Cardiac muscle cell (in vitro differentiated cells and primary cell): Measurements from ENCODE around the gene NDOR1. TPM values are rescaled to one million over a fixed set of nuclear protein-coding genes. Genes with fewer than 3 reads are reported as not detected.

Experiments
- DNase-seq, 2 donors: peaks; one replicate each; pipeline versions ENCODE4 v3.0.0 to v3.0.0-alpha.2; 2010 to 2017; ENCODE audit warnings: low read depth in 1 of 2, low spot score in 1 of 2
- H3K27ac ChIP-seq: fragments of 200-600 bp; sonication (generic); 2 replicates; pipeline ENCODE4 v1.5.1; 2016
- H3K27me3 ChIP-seq: fragments of 200-600 bp; sonication (generic); 2 replicates; pipeline ENCODE4 v1.6.0; 2016; ENCODE audit warnings: control low read depth
- H3K36me3 ChIP-seq: fragments of 200-600 bp; sonication (generic); 2 replicates; pipeline ENCODE4 v1.5.1; 2016; ENCODE audit warnings: control low read depth
- H3K4me1 ChIP-seq: fragments of 200-600 bp; sonication (generic); 2 replicates; pipeline ENCODE4 v1.8.1; 2017; ENCODE audit warnings: low read depth, mild to moderate bottlenecking, mixed run types
- H3K4me3 ChIP-seq: fragments of 200-600 bp; sonication (generic); 2 replicates; pipeline ENCODE4 v1.5.1; 2016; ENCODE audit warnings: mild to moderate bottlenecking
- H3K9me3 ChIP-seq: fragments of 200-600 bp; sonication (generic); 2 replicates; pipeline ENCODE4 v1.5.1; 2017; ENCODE audit warnings: low read depth, mild to moderate bottlenecking, control low read depth
- CTCF ChIP-seq: IDR thresholded peaks from 2 replicates; pipeline ENCODE4 v1.5.1; 2012; ENCODE audit warnings: low read depth, mild to moderate bottlenecking, low read length
- polyA plus RNA-seq: library from polyadenylated mRNA; unstranded; fragments of >200 nt; fragmentation: Nextera tagmentation; extraction: Ambion mirVana; gene quantifications from 2 replicates; pipeline ENCODE4 v1.2.1, GENCODE V29; 2016
- total RNA-seq: library from RNA; depleted of rRNA; stranded (reverse); fragments of >200 nt; gene quantifications from 2 replicates; pipeline ENCODE4 v1.2.3, GENCODE V29; 2016

Gene NDOR1
- total and polyA plus RNA-seq, 2 experiments from 2014 or later = 17.5 to 18.1 TPM

GRCh38 chr9:137211532-137211931, 6.0 kb downstream of the NDOR1 start:
- H3K4me3 ChIP-seq = no peak overlapping the region
- H3K36me3 ChIP-seq = no peaks in the 10 kb centered on the region
- H3K27ac ChIP-seq = no peak overlapping the region
- H3K27me3 ChIP-seq = no peaks in the 10 kb centered on the region
- no peaks in the 10 kb centered on the region for H3K9me3 ChIP-seq
- peaks cover under 1% of the 10 kb centered on the region for H3K4me1 ChIP-seq
- no peak for DNase-seq
- no peak for TF ChIP-seq CTCF

- TF ChIP-seq CTCF = no peak
- no peaks in the 10 kb centered on the region for H3K36me3 ChIP-seq
- H3K27me3 ChIP-seq = no peaks in the 10 kb centered on the region
- H3K9me3 ChIP-seq = no peaks in the 10 kb centered on the region
- no peak overlapping the region for H3K27ac ChIP-seq
- no peak overlapping the region for H3K4me3 ChIP-seq
- peaks cover 3% of the 10 kb centered on the region for H3K4me1 ChIP-seq
- no peak for DNase-seq
Observed at GRCh38 chr9:137212520-137212919, 7.0 kb downstream of the NDOR1 start.

GRCh38 chr9:137213160-137214060, 7.9 kb downstream of the NDOR1 start:
- Histone ChIP-seq H3K27ac (no peak overlapping the region), H3K36me3 (no peaks in the 10 kb centered on the region), H3K9me3 (no peaks in the 10 kb centered on the region), H3K4me3 (no peak overlapping the region), H3K27me3 (no peaks in the 10 kb centered on the region), H3K4me1 (peaks cover 12% of the 10 kb centered on the region)
- DNase-seq = no peak
- no peak for TF ChIP-seq CTCF

GRCh38 chr9:137214620-137215019, 9.1 kb downstream of the NDOR1 start:
- H3K4me3 ChIP-seq = no peak overlapping the region
- no peaks in the 10 kb centered on the region for H3K36me3 ChIP-seq
- DNase-seq = no peak

GRCh38 chr9:137215196-137215986, 9.9 kb downstream of the NDOR1 start:
- Histone ChIP-seq H3K4me1 (peaks cover 21% of the 10 kb centered on the region), H3K4me3 (no peak overlapping the region), H3K9me3 (no peaks in the 10 kb centered on the region), H3K36me3 (no peaks in the 10 kb centered on the region), H3K27ac (no peak overlapping the region), H3K27me3 (no peaks in the 10 kb centered on the region)
- no peak for DNase-seq
- no peak for TF ChIP-seq CTCF

More at GRCh38 chr9:137214620-137215019, 9.1 kb downstream of the NDOR1 start:
- Histone ChIP-seq H3K9me3 (no peaks in the 10 kb centered on the region), H3K27ac (no peak overlapping the region), H3K27me3 (no peaks in the 10 kb centered on the region), H3K4me1 (peaks cover 19% of the 10 kb centered on the region)
- TF ChIP-seq CTCF = no peak
